ENCODE measurements around the gene SERTAD3. TPM values are rescaled to one million over a fixed set of nuclear protein-coding genes. Genes with fewer than 3 reads are reported as not detected.

SERTAD3 gene
- total and polyA plus RNA-seq, 10 of the 15 experiments (the other 5 are each of a cell fraction or from before 2014, with no cell fraction given): 4.2 to 22.4 (median 13.7) TPM

DNA sequence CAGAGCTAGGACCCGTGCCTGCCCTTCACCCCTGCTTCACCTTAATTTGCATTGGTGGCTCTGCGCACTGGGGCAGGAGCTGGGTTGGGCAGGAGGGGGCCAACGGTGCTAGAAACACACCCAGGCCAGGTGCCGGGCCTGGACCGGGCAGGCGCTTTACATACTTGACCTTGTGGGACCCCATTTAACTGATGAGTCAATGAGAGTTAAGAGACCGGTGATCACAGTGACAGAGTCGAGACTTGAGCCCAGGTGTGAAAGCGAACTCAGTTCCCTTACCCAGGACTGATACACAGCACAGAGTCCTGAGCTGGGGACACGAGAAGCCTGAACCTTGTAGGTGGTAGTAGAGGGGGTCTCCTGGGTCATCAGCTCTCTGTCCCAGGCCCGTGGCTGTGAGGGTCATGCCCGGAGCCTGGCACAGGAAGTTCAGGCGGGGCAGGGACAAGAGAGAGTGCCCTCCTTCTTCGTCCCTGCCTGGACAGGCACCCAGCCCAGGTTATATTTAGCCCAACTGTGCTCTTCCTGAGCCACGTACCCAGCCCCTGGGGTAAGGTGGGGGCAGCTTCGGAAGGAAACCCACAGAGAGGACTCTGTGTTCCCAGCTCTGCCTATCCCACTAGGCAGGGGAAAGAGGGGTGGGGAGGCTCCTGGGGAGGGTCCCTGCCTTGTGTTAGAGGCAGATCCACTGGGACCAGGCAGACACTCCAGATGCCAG is 32.9 kb downstream of the SERTAD3 start (continued):
- TF ChIP-seq, protein P1, sequence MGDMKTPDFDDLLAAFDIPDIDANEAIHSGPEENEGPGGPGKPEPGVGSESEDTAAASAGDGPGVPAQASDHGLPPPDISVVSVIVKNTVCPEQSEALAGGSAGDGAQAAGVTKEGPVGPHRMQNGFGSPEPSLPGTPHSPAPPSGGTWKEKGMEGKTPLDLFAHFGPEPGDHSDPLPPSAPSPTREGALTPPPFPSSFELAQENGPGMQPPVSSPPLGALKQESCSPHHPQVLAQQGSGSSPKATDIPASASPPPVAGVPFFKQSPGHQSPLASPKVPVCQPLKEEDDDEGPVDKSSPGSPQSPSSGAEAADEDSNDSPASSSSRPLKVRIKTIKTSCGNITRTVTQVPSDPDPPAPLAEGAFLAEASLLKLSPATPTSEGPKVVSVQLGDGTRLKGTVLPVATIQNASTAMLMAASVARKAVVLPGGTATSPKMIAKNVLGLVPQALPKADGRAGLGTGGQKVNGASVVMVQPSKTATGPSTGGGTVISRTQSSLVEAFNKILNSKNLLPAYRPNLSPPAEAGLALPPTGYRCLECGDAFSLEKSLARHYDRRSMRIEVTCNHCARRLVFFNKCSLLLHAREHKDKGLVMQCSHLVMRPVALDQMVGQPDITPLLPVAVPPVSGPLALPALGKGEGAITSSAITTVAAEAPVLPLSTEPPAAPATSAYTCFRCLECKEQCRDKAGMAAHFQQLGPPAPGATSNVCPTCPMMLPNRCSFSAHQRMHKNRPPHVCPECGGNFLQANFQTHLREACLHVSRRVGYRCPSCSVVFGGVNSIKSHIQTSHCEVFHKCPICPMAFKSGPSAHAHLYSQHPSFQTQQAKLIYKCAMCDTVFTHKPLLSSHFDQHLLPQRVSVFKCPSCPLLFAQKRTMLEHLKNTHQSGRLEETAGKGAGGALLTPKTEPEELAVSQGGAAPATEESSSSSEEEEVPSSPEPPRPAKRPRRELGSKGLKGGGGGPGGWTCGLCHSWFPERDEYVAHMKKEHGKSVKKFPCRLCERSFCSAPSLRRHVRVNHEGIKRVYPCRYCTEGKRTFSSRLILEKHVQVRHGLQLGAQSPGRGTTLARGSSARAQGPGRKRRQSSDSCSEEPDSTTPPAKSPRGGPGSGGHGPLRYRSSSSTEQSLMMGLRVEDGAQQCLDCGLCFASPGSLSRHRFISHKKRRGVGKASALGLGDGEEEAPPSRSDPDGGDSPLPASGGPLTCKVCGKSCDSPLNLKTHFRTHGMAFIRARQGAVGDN (IDR thresholded peaks at IDR 0.05): peak; percentile 50; the same call in 1 of the 2 replicates
- TF ChIP-seq CEBPB (IDR thresholded peaks at IDR 0.05; ENCODE audit: borderline replicate concordance in 1 of 2, low read depth in 2 of 2, low read length in 2 of 2) (no peak), MTA2 (IDR thresholded peaks at IDR 0.05; ENCODE audit: low read depth) (no peak), BHLHE40 (IDR thresholded peaks at IDR 0.05; ENCODE audit: borderline replicate concordance in 1 of 2, low read depth in 2 of 2, low read length in 1 of 2) (no peak), ZNF207 (IDR thresholded peaks at IDR 0.05; ENCODE audit: borderline replicate concordance) (no peak), SUPT20H (IDR thresholded peaks at IDR 0.05; ENCODE audit: borderline replicate concordance, control insufficient read depth, low read depth, low read length) (no peak), EED (IDR thresholded peaks at IDR 0.05; ENCODE audit: low read depth) (peak; percentile 43)
- TF ChIP-seq, protein P2, sequence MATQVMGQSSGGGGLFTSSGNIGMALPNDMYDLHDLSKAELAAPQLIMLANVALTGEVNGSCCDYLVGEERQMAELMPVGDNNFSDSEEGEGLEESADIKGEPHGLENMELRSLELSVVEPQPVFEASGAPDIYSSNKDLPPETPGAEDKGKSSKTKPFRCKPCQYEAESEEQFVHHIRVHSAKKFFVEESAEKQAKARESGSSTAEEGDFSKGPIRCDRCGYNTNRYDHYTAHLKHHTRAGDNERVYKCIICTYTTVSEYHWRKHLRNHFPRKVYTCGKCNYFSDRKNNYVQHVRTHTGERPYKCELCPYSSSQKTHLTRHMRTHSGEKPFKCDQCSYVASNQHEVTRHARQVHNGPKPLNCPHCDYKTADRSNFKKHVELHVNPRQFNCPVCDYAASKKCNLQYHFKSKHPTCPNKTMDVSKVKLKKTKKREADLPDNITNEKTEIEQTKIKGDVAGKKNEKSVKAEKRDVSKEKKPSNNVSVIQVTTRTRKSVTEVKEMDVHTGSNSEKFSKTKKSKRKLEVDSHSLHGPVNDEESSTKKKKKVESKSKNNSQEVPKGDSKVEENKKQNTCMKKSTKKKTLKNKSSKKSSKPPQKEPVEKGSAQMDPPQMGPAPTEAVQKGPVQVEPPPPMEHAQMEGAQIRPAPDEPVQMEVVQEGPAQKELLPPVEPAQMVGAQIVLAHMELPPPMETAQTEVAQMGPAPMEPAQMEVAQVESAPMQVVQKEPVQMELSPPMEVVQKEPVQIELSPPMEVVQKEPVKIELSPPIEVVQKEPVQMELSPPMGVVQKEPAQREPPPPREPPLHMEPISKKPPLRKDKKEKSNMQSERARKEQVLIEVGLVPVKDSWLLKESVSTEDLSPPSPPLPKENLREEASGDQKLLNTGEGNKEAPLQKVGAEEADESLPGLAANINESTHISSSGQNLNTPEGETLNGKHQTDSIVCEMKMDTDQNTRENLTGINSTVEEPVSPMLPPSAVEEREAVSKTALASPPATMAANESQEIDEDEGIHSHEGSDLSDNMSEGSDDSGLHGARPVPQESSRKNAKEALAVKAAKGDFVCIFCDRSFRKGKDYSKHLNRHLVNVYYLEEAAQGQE (IDR thresholded peaks at IDR 0.05; ENCODE audit: low read depth, low read length): no peak
- TF ChIP-seq, protein P3, sequence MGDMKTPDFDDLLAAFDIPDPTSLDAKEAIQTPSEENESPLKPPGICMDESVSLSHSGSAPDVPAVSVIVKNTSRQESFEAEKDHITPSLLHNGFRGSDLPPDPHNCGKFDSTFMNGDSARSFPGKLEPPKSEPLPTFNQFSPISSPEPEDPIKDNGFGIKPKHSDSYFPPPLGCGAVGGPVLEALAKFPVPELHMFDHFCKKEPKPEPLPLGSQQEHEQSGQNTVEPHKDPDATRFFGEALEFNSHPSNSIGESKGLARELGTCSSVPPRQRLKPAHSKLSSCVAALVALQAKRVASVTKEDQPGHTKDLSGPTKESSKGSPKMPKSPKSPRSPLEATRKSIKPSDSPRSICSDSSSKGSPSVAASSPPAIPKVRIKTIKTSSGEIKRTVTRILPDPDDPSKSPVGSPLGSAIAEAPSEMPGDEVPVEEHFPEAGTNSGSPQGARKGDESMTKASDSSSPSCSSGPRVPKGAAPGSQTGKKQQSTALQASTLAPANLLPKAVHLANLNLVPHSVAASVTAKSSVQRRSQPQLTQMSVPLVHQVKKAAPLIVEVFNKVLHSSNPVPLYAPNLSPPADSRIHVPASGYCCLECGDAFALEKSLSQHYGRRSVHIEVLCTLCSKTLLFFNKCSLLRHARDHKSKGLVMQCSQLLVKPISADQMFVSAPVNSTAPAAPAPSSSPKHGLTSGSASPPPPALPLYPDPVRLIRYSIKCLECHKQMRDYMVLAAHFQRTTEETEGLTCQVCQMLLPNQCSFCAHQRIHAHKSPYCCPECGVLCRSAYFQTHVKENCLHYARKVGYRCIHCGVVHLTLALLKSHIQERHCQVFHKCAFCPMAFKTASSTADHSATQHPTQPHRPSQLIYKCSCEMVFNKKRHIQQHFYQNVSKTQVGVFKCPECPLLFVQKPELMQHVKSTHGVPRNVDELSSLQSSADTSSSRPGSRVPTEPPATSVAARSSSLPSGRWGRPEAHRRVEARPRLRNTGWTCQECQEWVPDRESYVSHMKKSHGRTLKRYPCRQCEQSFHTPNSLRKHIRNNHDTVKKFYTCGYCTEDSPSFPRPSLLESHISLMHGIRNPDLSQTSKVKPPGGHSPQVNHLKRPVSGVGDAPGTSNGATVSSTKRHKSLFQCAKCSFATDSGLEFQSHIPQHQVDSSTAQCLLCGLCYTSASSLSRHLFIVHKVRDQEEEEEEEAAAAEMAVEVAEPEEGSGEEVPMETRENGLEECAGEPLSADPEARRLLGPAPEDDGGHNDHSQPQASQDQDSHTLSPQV (IDR thresholded peaks at IDR 0.05): no peak

Measured in GM12878 (cell line).